OCI-LY1 (cell line): ENCODE results near the gene AFDN.

Experiments
- H2AFZ ChIP-seq: fragments of 200-600 bp; sonication (generic), shearing (Covaris generic); 2 replicates; pipeline ENCODE4 v1.6.0; 2014; ENCODE audit warnings: antibody characterized with exemption, mild to moderate bottlenecking, low read length
- H3F3A ChIP-seq: fragments of 200-600 bp; sonication (generic), shearing (Covaris generic); 2 replicates; pipeline ENCODE4 v1.6.0; 2014; ENCODE audit warnings: mild to moderate bottlenecking, antibody characterized with exemption, low read length, moderate library complexity; ENCODE audit not compliant: insufficient read depth
- H3K27ac ChIP-seq: fragments of 200-600 bp; sonication (generic); 2 replicates; pipeline ENCODE4 v1.5.1; 2014; ENCODE audit warnings: low read length, mixed run types, mild to moderate bottlenecking, low read depth; ENCODE audit not compliant: poor library complexity, severe bottlenecking
- H3K27me3 ChIP-seq: fragments of 200-600 bp; sonication (generic); 2 replicates; pipeline ENCODE4 v1.6.0; 2014; ENCODE audit warnings: antibody characterized with exemption, mild to moderate bottlenecking, low read length, moderate library complexity; ENCODE audit not compliant: insufficient read depth
- H3K36me3 ChIP-seq: fragments of 200-600 bp; sonication (generic); 2 replicates; pipeline ENCODE4 v1.6.1; 2014; ENCODE audit warnings: mild to moderate bottlenecking, antibody characterized with exemption, low read length, moderate library complexity, mixed read lengths; ENCODE audit not compliant: insufficient read depth
- H3K4me1 ChIP-seq: fragments of 200-600 bp; sonication (generic); 2 replicates; pipeline ENCODE4 v1.5.1; 2014; ENCODE audit warnings: mild to moderate bottlenecking, low read length, moderate library complexity; ENCODE audit not compliant: insufficient read depth, severe bottlenecking
- H3K4me2 ChIP-seq: fragments of 200-600 bp; sonication (generic), shearing (Covaris generic); 2 replicates; pipeline ENCODE4 v1.6.1; 2014; ENCODE audit warnings: low read length
- H3K4me3 ChIP-seq: fragments of 200-600 bp; sonication (generic); 2 replicates; pipeline ENCODE4 v1.5.1; 2014; ENCODE audit warnings: low read length, low read depth, mild to moderate bottlenecking, mixed read lengths; ENCODE audit not compliant: poor library complexity, severe bottlenecking
- H3K79me2 ChIP-seq: fragments of 200-600 bp; shearing (Covaris generic); 2 replicates; pipeline ENCODE4 v1.6.1; 2016; ENCODE audit warnings: mixed run types, low read length, mixed read lengths; ENCODE audit not compliant: insufficient read depth
- H3K9ac ChIP-seq: fragments of 200-600 bp; sonication (generic), shearing (Covaris generic); 2 replicates; pipeline ENCODE4 v1.6.1; 2014; ENCODE audit warnings: mild to moderate bottlenecking, low read length, mixed read lengths
- H3K9me2 ChIP-seq: fragments of 200-600 bp; sonication (generic), shearing (Covaris generic); 2 replicates; pipeline ENCODE4 v1.6.1; 2014; ENCODE audit warnings: low read depth, mild to moderate bottlenecking, low read length, mixed read lengths
- H3K9me3 ChIP-seq: fragments of 200-600 bp; shearing (Covaris generic); 2 replicates; pipeline ENCODE4 v1.6.1; 2014; ENCODE audit warnings: low read length, mixed read lengths
- H4K20me1 ChIP-seq: fragments of 200-600 bp; sonication (generic), shearing (Covaris generic); 2 replicates; pipeline ENCODE4 v1.6.0; 2016; ENCODE audit warnings: mild to moderate bottlenecking, low read length; ENCODE audit not compliant: insufficient read depth
- EZH2 ChIP-seq: fragments of 200-600 bp; sonication (generic), shearing (Covaris generic); IDR thresholded peaks from 2 replicates; pipeline ENCODE4 v1.8.0; 2017; ENCODE audit warnings: borderline replicate concordance, mixed run types, mild to moderate bottlenecking, antibody characterized with exemption, low read length, moderate library complexity, mixed read lengths
- TF ChIP-seq, protein P1 (sequence below): fragments of 200-600 bp; sonication (generic), shearing (Covaris generic); IDR thresholded peaks from 2 replicates; pipeline ENCODE4 v1.5.1; 2017; ENCODE audit warnings: mild to moderate bottlenecking, antibody characterized with exemption, low read length, moderate library complexity, mixed read lengths

Gene AFDN

DNA sequence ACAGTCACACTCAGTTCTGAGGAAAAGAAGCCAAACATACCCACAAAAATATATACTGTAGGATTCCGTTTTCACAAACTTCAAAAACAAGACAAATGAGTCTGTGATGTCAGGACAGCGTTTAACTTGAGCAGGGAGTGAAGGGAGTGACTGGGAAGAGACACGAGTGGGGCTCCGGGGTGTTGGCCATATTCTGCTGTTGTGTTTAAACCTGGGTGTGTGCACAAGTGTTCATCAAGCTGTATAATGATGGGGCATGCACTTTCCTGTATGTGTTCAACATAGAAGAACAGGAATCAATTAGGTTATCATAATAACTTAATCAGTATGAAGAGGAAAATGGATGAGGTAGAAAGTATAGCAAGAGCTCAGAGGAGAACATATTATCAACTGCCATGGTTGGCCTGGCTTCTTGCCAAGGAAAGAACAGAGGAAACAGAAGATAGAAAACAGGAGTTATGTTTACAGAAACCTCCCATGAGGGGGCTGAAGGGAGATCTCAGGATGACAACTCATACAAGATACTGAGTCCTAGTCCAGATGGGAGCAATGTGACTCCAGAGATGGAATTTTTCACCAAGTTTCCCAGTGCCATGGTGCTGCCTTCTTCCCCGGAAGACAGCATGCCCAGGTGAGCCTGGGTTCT lies 15.1 kb upstream of the AFDN start:
- TF ChIP-seq, protein P1, sequence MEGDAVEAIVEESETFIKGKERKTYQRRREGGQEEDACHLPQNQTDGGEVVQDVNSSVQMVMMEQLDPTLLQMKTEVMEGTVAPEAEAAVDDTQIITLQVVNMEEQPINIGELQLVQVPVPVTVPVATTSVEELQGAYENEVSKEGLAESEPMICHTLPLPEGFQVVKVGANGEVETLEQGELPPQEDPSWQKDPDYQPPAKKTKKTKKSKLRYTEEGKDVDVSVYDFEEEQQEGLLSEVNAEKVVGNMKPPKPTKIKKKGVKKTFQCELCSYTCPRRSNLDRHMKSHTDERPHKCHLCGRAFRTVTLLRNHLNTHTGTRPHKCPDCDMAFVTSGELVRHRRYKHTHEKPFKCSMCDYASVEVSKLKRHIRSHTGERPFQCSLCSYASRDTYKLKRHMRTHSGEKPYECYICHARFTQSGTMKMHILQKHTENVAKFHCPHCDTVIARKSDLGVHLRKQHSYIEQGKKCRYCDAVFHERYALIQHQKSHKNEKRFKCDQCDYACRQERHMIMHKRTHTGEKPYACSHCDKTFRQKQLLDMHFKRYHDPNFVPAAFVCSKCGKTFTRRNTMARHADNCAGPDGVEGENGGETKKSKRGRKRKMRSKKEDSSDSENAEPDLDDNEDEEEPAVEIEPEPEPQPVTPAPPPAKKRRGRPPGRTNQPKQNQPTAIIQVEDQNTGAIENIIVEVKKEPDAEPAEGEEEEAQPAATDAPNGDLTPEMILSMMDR: no peak
- TF ChIP-seq EZH2: no peak
- Histone ChIP-seq H3F3A (no peaks in the 10 kb centered on the region), H4K20me1 (no peaks in the 10 kb centered on the region), H3K9ac (no peak overlapping the region), H3K4me1 (no peaks in the 10 kb centered on the region), H3K4me2 (no peak overlapping the region), H3K79me2 (no peaks in the 10 kb centered on the region), H3K27ac (no peak overlapping the region), H3K27me3 (no peaks in the 10 kb centered on the region), H3K4me3 (no peak overlapping the region), H2AFZ (no peak overlapping the region), H3K36me3 (no peaks in the 10 kb centered on the region), H3K9me3 (no peaks in the 10 kb centered on the region), H3K9me2 (no peaks in the 10 kb centered on the region)

GRCh38 chr6:167812088-167812487 lies 14.6 kb upstream of the AFDN start:
- Histone ChIP-seq H3K36me3 (no peaks in the 10 kb centered on the region), H2AFZ (no peak overlapping the region), H3K9ac (no peak overlapping the region), H3K27ac (no peak overlapping the region), H3K9me3 (no peaks in the 10 kb centered on the region), H3K4me1 (no peaks in the 10 kb centered on the region), H3F3A (no peaks in the 10 kb centered on the region), H4K20me1 (no peaks in the 10 kb centered on the region), H3K4me2 (no peak overlapping the region), H3K4me3 (no peak overlapping the region), H3K9me2 (no peaks in the 10 kb centered on the region), H3K79me2 (no peaks in the 10 kb centered on the region), H3K27me3 (no peaks in the 10 kb centered on the region)
- TF ChIP-seq, protein P1: no peak
- no peak for TF ChIP-seq EZH2

DNA sequence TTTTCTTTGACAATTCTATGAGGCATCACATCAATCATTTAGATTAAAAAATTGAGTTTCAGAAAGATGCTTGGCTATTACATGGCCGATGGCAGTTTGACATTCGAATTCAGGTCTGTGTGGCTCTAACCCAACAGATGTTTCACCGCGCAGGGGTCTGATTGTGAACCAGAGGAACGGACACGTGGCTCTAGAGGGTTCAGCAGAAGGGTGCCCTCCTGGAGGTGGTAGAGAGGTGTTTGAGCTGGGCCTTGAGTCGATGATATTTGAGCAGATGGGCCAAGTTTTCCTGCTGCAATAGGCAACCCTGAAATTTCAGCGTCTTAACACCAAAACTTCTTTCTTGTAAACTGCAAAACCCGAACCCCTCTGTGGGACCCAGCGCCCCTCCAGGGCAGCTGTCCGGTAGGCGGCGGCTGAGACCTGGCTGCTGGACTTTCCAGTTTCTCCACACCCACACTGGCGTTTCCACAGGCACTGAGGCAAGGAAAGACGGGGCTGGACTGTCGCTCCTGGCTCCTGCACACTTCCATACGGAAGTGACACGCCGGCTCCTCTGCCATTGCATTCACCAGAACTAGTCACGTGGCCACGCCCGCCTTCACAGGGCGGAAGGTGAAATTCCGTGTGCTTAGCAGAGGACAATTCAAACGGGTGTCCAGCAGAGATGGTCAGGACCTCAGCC lies 11.3 kb upstream of the AFDN start:
- Histone ChIP-seq H3F3A (no peaks in the 10 kb centered on the region), H3K9me3 (no peaks in the 10 kb centered on the region), H3K9me2 (no peaks in the 10 kb centered on the region), H3K4me2 (no peak overlapping the region), H3K27ac (no peak overlapping the region), H3K36me3 (no peaks in the 10 kb centered on the region), H3K27me3 (no peaks in the 10 kb centered on the region), H3K79me2 (no peaks in the 10 kb centered on the region), H4K20me1 (no peaks in the 10 kb centered on the region), H3K4me3 (no peak overlapping the region), H2AFZ (no peak overlapping the region), H3K4me1 (no peaks in the 10 kb centered on the region), H3K9ac (no peak overlapping the region)
- TF ChIP-seq, protein P1: no peak
- TF ChIP-seq EZH2: no peak
